HepG2 (cell line): ENCODE measurements around the gene ABHD17A. TPM values are rescaled to one million over a fixed set of nuclear protein-coding genes. Genes with fewer than 3 reads are reported as not detected.

Experiments used
- AHDC1 ChIP-seq: sonication (generic); formaldehyde crosslinking; IDR thresholded peaks from 2 replicates; pipeline ENCODE4 v1.5.1; 2020; ENCODE audit warnings: mild to moderate bottlenecking, missing genetic modification reagents, borderline replicate concordance
- ATAD3A ChIP-seq: sonication (generic); formaldehyde crosslinking; IDR thresholded peaks from 2 replicates; pipeline ENCODE4 v1.4.0; 2020; ENCODE audit warnings: missing genetic modification reagents
- CENPX ChIP-seq: sonication (generic); formaldehyde crosslinking; IDR thresholded peaks from 2 replicates; pipeline ENCODE4 v1.9.0; 2021; ENCODE audit warnings: mild to moderate bottlenecking, missing genetic modification reagents, moderate library complexity
- CREB1 ChIP-seq, 2 experiments: fragments of 450-650 bp in 1 of 2; IDR thresholded peaks; 2 replicates each; pipeline ENCODE4 v1.6.1; 2016 to 2017; ENCODE audit warnings: control low read depth in 1 of 2, mild to moderate bottlenecking in 1 of 2, missing compliant biosample characterization in 1 of 2, missing genetic modification characterization in 1 of 2
- MAF1 ChIP-seq: sonication (generic); formaldehyde crosslinking; IDR thresholded peaks from 2 replicates; pipeline ENCODE4 v1.5.0; 2020; ENCODE audit warnings: missing genetic modification reagents, borderline replicate concordance
- MED8 ChIP-seq: sonication (generic); formaldehyde crosslinking; IDR thresholded peaks from 2 replicates; pipeline ENCODE4 v1.8.1; 2023; ENCODE audit warnings: mild to moderate bottlenecking, missing genetic modification reagents; ENCODE audit not compliant: insufficient replicate concordance
- NBN ChIP-seq: fragments of 450-650 bp; conservative IDR thresholded peaks from 2 replicates; pipeline ENCODE4 v1.6.1; 2017
- NR2F2 ChIP-seq: IDR thresholded peaks from 2 replicates; pipeline ENCODE4 v1.6.1; 2012; ENCODE audit warnings: low read depth, inconsistent platforms, borderline replicate concordance
- PTBP1 ChIP-seq: fragments of 200-400 bp; formaldehyde crosslinking; IDR thresholded peaks from 2 replicates; pipeline ENCODE4 v1.6.1; 2018; ENCODE audit warnings: low read length, low read depth; ENCODE audit not compliant: poor library complexity, severe bottlenecking
- SIX1 ChIP-seq: sonication (generic); formaldehyde crosslinking; IDR thresholded peaks from 2 replicates; pipeline ENCODE4 v1.4.0; 2020; ENCODE audit warnings: missing genetic modification reagents, borderline replicate concordance
- SP1 ChIP-seq, 2 experiments: fragments of 450-650 bp in 1 of 2; sonication (generic) in 1 of 2; formaldehyde crosslinking in 1 of 2; IDR thresholded peaks; 2 replicates each; pipeline versions ENCODE4 v1.4.0 to v1.6.1; 2016 to 2020; ENCODE audit warnings: missing genetic modification reagents in 1 of 2
- TCF7 ChIP-seq: sonication (generic); IDR thresholded peaks from 2 replicates; pipeline ENCODE4 v1.6.1; 2016; ENCODE audit warnings: antibody characterized with exemption, low read depth
- ZBTB14 ChIP-seq: sonication (generic); formaldehyde crosslinking; IDR thresholded peaks from 2 replicates; pipeline ENCODE4 v1.4.0; 2020; ENCODE audit warnings: missing genetic modification reagents
- ZKSCAN8 ChIP-seq: IDR thresholded peaks from 2 replicates; pipeline ENCODE4 v1.6.1; 2016; ENCODE audit warnings: borderline replicate concordance, missing genetic modification reagents, missing compliant biosample characterization
- ZNF367 ChIP-seq: sonication (generic); formaldehyde crosslinking; IDR thresholded peaks from 2 replicates; pipeline ENCODE4 v1.4.0; 2020; ENCODE audit warnings: missing genetic modification reagents, borderline replicate concordance
- ZNF496 ChIP-seq: sonication (generic); formaldehyde crosslinking; IDR thresholded peaks from 2 replicates; pipeline ENCODE4 v1.8.1; 2023; ENCODE audit warnings: mild to moderate bottlenecking, moderate library complexity, missing genetic modification reagents; ENCODE audit not compliant: insufficient replicate concordance
- ZNF557 ChIP-seq: sonication (generic); formaldehyde crosslinking; IDR thresholded peaks from 2 replicates; pipeline ENCODE4 v1.4.0; 2020; ENCODE audit warnings: missing genetic modification reagents
- ZNF720 ChIP-seq: sonication (generic); formaldehyde crosslinking; IDR thresholded peaks from 2 replicates; pipeline ENCODE4 v1.4.0; 2020; ENCODE audit warnings: missing genetic modification reagents
- ZNF766 ChIP-seq: sonication (generic); formaldehyde crosslinking; IDR thresholded peaks from 2 replicates; pipeline ENCODE4 v1.5.0; 2020; ENCODE audit warnings: missing genetic modification reagents, borderline replicate concordance
- polyA plus RNA-seq, 8 experiments: library from polyadenylated mRNA; depleted of rRNA in 3 of 8; stranded (reverse) in 7 of 8; unstranded in 1 of 8; fragments of >200 nt; fragmentation: Illumina TruSeq in 4 of 8; extraction: Trizol in 4 of 8; gene quantifications; 2 replicates each; pipeline versions ENCODE4 v1.2.1 to v1.2.3, GENCODE V29; 2011 to 2016; ENCODE audit warnings: low read depth in 4 of 8, missing spikeins in 1 of 8, mixed read lengths in 1 of 8; ENCODE audit not compliant: insufficient read depth in 1 of 8
- total RNA-seq, 5 experiments: library from RNA; depleted of rRNA; stranded (reverse); fragments of >200 nt; fragmentation: Illumina TruSeq; extraction: Trizol; gene quantifications; 2 replicates each; pipeline ENCODE4 v1.2.3, GENCODE V29; 2016; ENCODE audit warnings: low read depth in 1 of 5

Gene ABHD17A
- total and polyA plus RNA-seq, 2 of the 13 experiments (the other 11 are each of a cell fraction or from before 2014, with no cell fraction given) = 27.7 to 40.8 TPM

GRCh38 chr19:1848399-1849131, 36.7 kb downstream of the ABHD17A start, which contains the start of gene REXO1 (continued):
- no peak for TF ChIP-seq PTBP1
- TF ChIP-seq ZNF557 = no peak
- TF ChIP-seq CENPX (CRISPR knock-in tag) = no peak
- no peak for TF ChIP-seq ZNF367
- no peak for TF ChIP-seq MED8
- TF ChIP-seq ZKSCAN8 (CRISPR knock-in tag) = peak; percentile 100
- no peak for TF ChIP-seq TCF7
- TF ChIP-seq SIX1 (CRISPR knock-in tag) = no peak
- no peak for TF ChIP-seq CREB1 (IDR thresholded peaks at IDR 0.05)
- TF ChIP-seq CREB1 (CRISPR knock-in tag; IDR thresholded peaks at IDR 0.05) = no peak
- no peak for TF ChIP-seq MAF1 (CRISPR knock-in tag)
- TF ChIP-seq NR2F2 = no peak
- no peak for TF ChIP-seq NBN
- TF ChIP-seq ZNF720 (CRISPR knock-in tag) = no peak
- no peak for TF ChIP-seq ATAD3A (CRISPR knock-in tag)
- no peak for TF ChIP-seq ZBTB14 (CRISPR knock-in tag)
- TF ChIP-seq SP1 (IDR thresholded peaks at IDR 0.05) = no peak
- TF ChIP-seq SP1 (CRISPR knock-in tag; IDR thresholded peaks at IDR 0.05) = no peak
- TF ChIP-seq ZNF766 (CRISPR knock-in tag) = no peak
- no peak for TF ChIP-seq AHDC1 (CRISPR knock-in tag)
- TF ChIP-seq ZNF496 (CRISPR knock-in tag) = no peak
